A549 (cell line): ENCODE results near the gene GCLC.
A peak's percentile ranks its signal among the peaks of the same experiment; 100 is the strongest.

Source experiments
- CEBPB ChIP-seq, 2 experiments: fragments of >200 bp in 1 of 2; sonication (Bioruptor Twin) in 1 of 2; formaldehyde crosslinking in 1 of 2; IDR thresholded peaks; 2 replicates each; pipeline ENCODE4 v1.6.1; 2012 to 2016
- CTCF ChIP-seq: fragments of >200 bp; sonication (Bioruptor Twin); formaldehyde crosslinking; IDR thresholded peaks from 3 replicates; pipeline ENCODE4 v1.5.1; 2016
- EP300 ChIP-seq, 2 experiments: fragments of >200 bp; sonication (Bioruptor Twin); formaldehyde crosslinking; IDR thresholded peaks; 2 replicates in 1 of 2; 3 replicates in 1 of 2; pipeline ENCODE4 v1.6.1; 2016 to 2017
- JUN ChIP-seq, 2 experiments: fragments of >200 bp; sonication (Bioruptor Twin); formaldehyde crosslinking; IDR thresholded peaks; 2 replicates in 1 of 2; 3 replicates in 1 of 2; pipeline ENCODE4 v1.6.1; 2016 to 2017
- MAX ChIP-seq: IDR thresholded peaks from 2 replicates; pipeline ENCODE4 v1.6.1; 2012
- POLR2A ChIP-seq: IDR thresholded peaks from 2 replicates; pipeline ENCODE4 v1.6.1; 2012; ENCODE audit warnings: mild to moderate bottlenecking, low read length
- POLR2AphosphoS2 ChIP-seq: conservative IDR thresholded peaks from 2 replicates; pipeline ENCODE4 v1.6.1; 2012; ENCODE audit warnings: low read length, improper control_type of control experiment, inconsistent platforms
- RCOR1 ChIP-seq: fragments of 150-350 bp; IDR thresholded peaks from 2 replicates; pipeline ENCODE4 v1.6.1; 2014; ENCODE audit warnings: antibody characterized with exemption, low read length, low read depth
- REST ChIP-seq: fragments of 200-600 bp; sonication (generic); IDR thresholded peaks from 2 replicates; pipeline ENCODE4 v1.6.1; 2016; ENCODE audit warnings: antibody characterized with exemption, mild to moderate bottlenecking, moderate library complexity
- RFX5 ChIP-seq: fragments of 450-650 bp; IDR thresholded peaks from 2 replicates; pipeline ENCODE4 v1.7.1; 2014; ENCODE audit warnings: antibody characterized with exemption, mild to moderate bottlenecking, moderate library complexity
- SMC3 ChIP-seq: fragments of >200 bp; sonication (Bioruptor Twin); formaldehyde crosslinking; IDR thresholded peaks from 3 replicates; pipeline ENCODE4 v1.6.1; 2018; ENCODE audit warnings: inconsistent platforms
- TFCP2L1 ChIP-seq: fragments of 250-450 bp; sonication (Bioruptor Pico); IDR thresholded peaks from 2 replicates; pipeline ENCODE4 v1.5.0; 2021; ENCODE audit warnings: mild to moderate bottlenecking
- USF2 ChIP-seq: fragments of 450-650 bp; IDR thresholded peaks from 2 replicates; pipeline ENCODE4 v1.6.1; 2014; ENCODE audit warnings: antibody characterized with exemption

- TF ChIP-seq POLR2A (no peak), CTCF (no peak), EP300 (IDR thresholded peaks at IDR 0.05) (no peak; a peak in 1 of 5 replicates), REST (no peak), JUN (IDR thresholded peaks at IDR 0.05) (0 out of 5 replicates have a peak, but pooled peaks of 1 of the 2 experiments have one; percentile 28), SMC3 (no peak), TFCP2L1 (no peak), POLR2AphosphoS2 (peak; percentile 73; the same call in 1 of the 2 replicates), CEBPB (IDR thresholded peaks at IDR 0.05) (peak; percentile 11 to 76; a peak in 2 of 4 replicates), USF2 (no peak), RFX5 (no peak), MAX (no peak), RCOR1 (no peak)
Observed at GRCh38 chr6:53496797-53497375, 48.0 kb downstream of the GCLC start.
